ENCODE data around the gene CADPS. TPM values are rescaled to one million over a fixed set of nuclear protein-coding genes. Genes with fewer than 3 reads are reported as not detected.

Gene CADPS
- total and polyA plus RNA-seq, 9 donors: 0.47 to 4.4 (median 1.6) TPM

- no peak for DNase-seq
- H3K4me3 ChIP-seq (ENCODE audit: low read length): no peak overlapping the region
- H3K27me3 ChIP-seq (ENCODE audit: control insufficient read depth, insufficient read depth, low read length): no peaks in the 10 kb centered on the region
- H3K4me1 ChIP-seq (ENCODE audit: control insufficient read depth, insufficient read depth, low read length): no peaks in the 10 kb centered on the region
- WGBS (ENCODE audit: insufficient coverage): no CpG with 5 or more reads among the region's 1 CpG
- no peaks in the 10 kb centered on the region for H3K36me3 ChIP-seq (ENCODE audit: control insufficient read depth, insufficient read depth, low read length)
- H3K27ac ChIP-seq (ENCODE audit: low read length): no peak overlapping the region
- no peaks in the 10 kb centered on the region for H3K9me3 ChIP-seq (replicated peaks; ENCODE audit: control insufficient read depth, low read depth, low read length)
These were observed 335.5 kb downstream of the CADPS start for GRCh38 chr3:62539762-62540161.

- Histone ChIP-seq H3K27me3 (ENCODE audit: control insufficient read depth, insufficient read depth, low read length) (no peaks in the 10 kb centered on the region), H3K36me3 (ENCODE audit: control insufficient read depth, insufficient read depth, low read length) (no peaks in the 10 kb centered on the region), H3K9me3 (replicated peaks; ENCODE audit: control insufficient read depth, low read depth, low read length) (no peaks in the 10 kb centered on the region), H3K4me3 (ENCODE audit: low read length) (no peak overlapping the region), H3K27ac (ENCODE audit: low read length) (no peak overlapping the region), H3K4me1 (ENCODE audit: control insufficient read depth, insufficient read depth, low read length) (no peaks in the 10 kb centered on the region)
- WGBS (ENCODE audit: insufficient coverage): 23% methylated on average over 4 of the region's 4 CpGs
- no peak for DNase-seq
These were observed 336.4 kb downstream of the CADPS start for GRCh38 chr3:62538691-62539356.

- Histone ChIP-seq H3K27me3 (ENCODE audit: control insufficient read depth, insufficient read depth, low read length) (no peaks in the 10 kb centered on the region), H3K36me3 (ENCODE audit: control insufficient read depth, insufficient read depth, low read length) (no peaks in the 10 kb centered on the region), H3K27ac (ENCODE audit: low read length) (no peak overlapping the region), H3K4me1 (ENCODE audit: control insufficient read depth, insufficient read depth, low read length) (no peaks in the 10 kb centered on the region), H3K4me3 (ENCODE audit: low read length) (no peak overlapping the region), H3K9me3 (replicated peaks; ENCODE audit: control insufficient read depth, low read depth, low read length) (no peaks in the 10 kb centered on the region)
- WGBS (ENCODE audit: insufficient coverage): 78% methylated on average over 4 of the region's 7 CpGs
- DNase-seq: no peak
These were observed 340.9 kb downstream of the CADPS start for GRCh38 chr3:62534326-62534725.

- H3K4me1 ChIP-seq (ENCODE audit: control insufficient read depth, insufficient read depth, low read length): no peaks in the 10 kb centered on the region
- no peak overlapping the region for H3K27ac ChIP-seq (ENCODE audit: low read length)
- 87% methylated on average over 5 of the region's 9 CpGs for WGBS (ENCODE audit: insufficient coverage)
- H3K27me3 ChIP-seq (ENCODE audit: control insufficient read depth, insufficient read depth, low read length): no peaks in the 10 kb centered on the region
- no peaks in the 10 kb centered on the region for H3K36me3 ChIP-seq (ENCODE audit: control insufficient read depth, insufficient read depth, low read length)
- H3K4me3 ChIP-seq (ENCODE audit: low read length): no peak overlapping the region
- DNase-seq: no peak
- H3K9me3 ChIP-seq (replicated peaks; ENCODE audit: control insufficient read depth, low read depth, low read length): no peaks in the 10 kb centered on the region
These were observed 342.4 kb downstream of the CADPS start for GRCh38 chr3:62532796-62533195.

GRCh38 chr3:62531981-62532380 is 343.2 kb downstream of the CADPS start:
- no peaks in the 10 kb centered on the region for H3K36me3 ChIP-seq (ENCODE audit: control insufficient read depth, insufficient read depth, low read length)
- H3K27me3 ChIP-seq (ENCODE audit: control insufficient read depth, insufficient read depth, low read length): no peaks in the 10 kb centered on the region
- H3K27ac ChIP-seq (ENCODE audit: low read length): no peak overlapping the region
- no peaks in the 10 kb centered on the region for H3K9me3 ChIP-seq (replicated peaks; ENCODE audit: control insufficient read depth, low read depth, low read length)
- H3K4me3 ChIP-seq (ENCODE audit: low read length): no peak overlapping the region
- no peaks in the 10 kb centered on the region for H3K4me1 ChIP-seq (ENCODE audit: control insufficient read depth, insufficient read depth, low read length)
- no peak for DNase-seq

GRCh38 chr3:62531493-62531892 is 343.7 kb downstream of the CADPS start:
- H3K36me3 ChIP-seq (ENCODE audit: control insufficient read depth, insufficient read depth, low read length): no peaks in the 10 kb centered on the region
- H3K4me3 ChIP-seq (ENCODE audit: low read length): no peak overlapping the region
- H3K4me1 ChIP-seq (ENCODE audit: control insufficient read depth, insufficient read depth, low read length): no peaks in the 10 kb centered on the region
- DNase-seq: no peak
- H3K9me3 ChIP-seq (replicated peaks; ENCODE audit: control insufficient read depth, low read depth, low read length): no peaks in the 10 kb centered on the region
- 50% methylated on average over 1 of the region's 2 CpGs for WGBS (ENCODE audit: insufficient coverage)
- H3K27me3 ChIP-seq (ENCODE audit: control insufficient read depth, insufficient read depth, low read length): no peaks in the 10 kb centered on the region
- no peak overlapping the region for H3K27ac ChIP-seq (ENCODE audit: low read length)

- Histone ChIP-seq H3K27me3 (ENCODE audit: control insufficient read depth, insufficient read depth, low read length) (no peaks in the 10 kb centered on the region), H3K27ac (ENCODE audit: low read length) (no peak overlapping the region), H3K36me3 (ENCODE audit: control insufficient read depth, insufficient read depth, low read length) (no peaks in the 10 kb centered on the region), H3K9me3 (replicated peaks; ENCODE audit: control insufficient read depth, low read depth, low read length) (no peaks in the 10 kb centered on the region), H3K4me1 (ENCODE audit: control insufficient read depth, insufficient read depth, low read length) (no peaks in the 10 kb centered on the region), H3K4me3 (ENCODE audit: low read length) (no peak overlapping the region)
- DNase-seq: peak; percentile 51
- 4% methylated on average over 3 of the region's 4 CpGs for WGBS (ENCODE audit: insufficient coverage)
These were observed 346.0 kb downstream of the CADPS start for GRCh38 chr3:62529230-62529629.

- DNase-seq: no peak
- H3K36me3 ChIP-seq (ENCODE audit: control insufficient read depth, insufficient read depth, low read length): no peaks in the 10 kb centered on the region
- H3K27ac ChIP-seq (ENCODE audit: low read length): no peak overlapping the region
- H3K27me3 ChIP-seq (ENCODE audit: control insufficient read depth, insufficient read depth, low read length): no peaks in the 10 kb centered on the region
- no peaks in the 10 kb centered on the region for H3K4me1 ChIP-seq (ENCODE audit: control insufficient read depth, insufficient read depth, low read length)
- no peaks in the 10 kb centered on the region for H3K9me3 ChIP-seq (replicated peaks; ENCODE audit: control insufficient read depth, low read depth, low read length)
- H3K4me3 ChIP-seq (ENCODE audit: low read length): no peak overlapping the region
- 37% methylated on average over 2 of the region's 4 CpGs for WGBS (ENCODE audit: insufficient coverage)
These were observed 347.7 kb downstream of the CADPS start for GRCh38 chr3:62527474-62527873.

GRCh38 chr3:62525281-62525680 is 349.9 kb downstream of the CADPS start:
- Histone ChIP-seq H3K9me3 (replicated peaks; ENCODE audit: control insufficient read depth, low read depth, low read length) (no peaks in the 10 kb centered on the region), H3K4me3 (ENCODE audit: low read length) (no peak overlapping the region), H3K36me3 (ENCODE audit: control insufficient read depth, insufficient read depth, low read length) (no peaks in the 10 kb centered on the region), H3K4me1 (ENCODE audit: control insufficient read depth, insufficient read depth, low read length) (no peaks in the 10 kb centered on the region), H3K27ac (ENCODE audit: low read length) (no peak overlapping the region), H3K27me3 (ENCODE audit: control insufficient read depth, insufficient read depth, low read length) (no peaks in the 10 kb centered on the region)
- whole genome bisulfite sequencing (ENCODE audit: insufficient coverage): no CpG with 5 or more reads among the region's 3 CpGs
- peak; percentile 1 for DNase-seq

GRCh38 chr3:62523672-62524071 is 351.5 kb downstream of the CADPS start:
- Histone ChIP-seq H3K9me3 (replicated peaks; ENCODE audit: control insufficient read depth, low read depth, low read length) (no peaks in the 10 kb centered on the region), H3K36me3 (ENCODE audit: control insufficient read depth, insufficient read depth, low read length) (no peaks in the 10 kb centered on the region), H3K27me3 (ENCODE audit: control insufficient read depth, insufficient read depth, low read length) (no peaks in the 10 kb centered on the region), H3K4me3 (ENCODE audit: low read length) (no peak overlapping the region), H3K27ac (ENCODE audit: low read length) (no peak overlapping the region), H3K4me1 (ENCODE audit: control insufficient read depth, insufficient read depth, low read length) (no peaks in the 10 kb centered on the region)
- DNase-seq: no peak
- 57% methylated on average over 1 of the region's 4 CpGs for WGBS (ENCODE audit: insufficient coverage)

Data from muscle of leg (tissue), 11 donors.